Measurements from ENCODE around the gene OR2A1.
"Not testable (repeated sequence)": the region's sequence is repeated elsewhere in the genome, so short reads cannot be mapped to it uniquely, and the experiment has no call there.

OR2A1 gene, protein sequence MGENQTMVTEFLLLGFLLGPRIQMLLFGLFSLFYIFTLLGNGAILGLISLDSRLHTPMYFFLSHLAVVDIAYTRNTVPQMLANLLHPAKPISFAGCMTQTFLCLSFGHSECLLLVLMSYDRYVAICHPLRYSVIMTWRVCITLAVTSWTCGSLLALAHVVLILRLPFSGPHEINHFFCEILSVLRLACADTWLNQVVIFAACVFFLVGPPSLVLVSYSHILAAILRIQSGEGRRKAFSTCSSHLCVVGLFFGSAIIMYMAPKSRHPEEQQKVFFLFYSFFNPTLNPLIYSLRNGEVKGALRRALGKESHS

DNA sequence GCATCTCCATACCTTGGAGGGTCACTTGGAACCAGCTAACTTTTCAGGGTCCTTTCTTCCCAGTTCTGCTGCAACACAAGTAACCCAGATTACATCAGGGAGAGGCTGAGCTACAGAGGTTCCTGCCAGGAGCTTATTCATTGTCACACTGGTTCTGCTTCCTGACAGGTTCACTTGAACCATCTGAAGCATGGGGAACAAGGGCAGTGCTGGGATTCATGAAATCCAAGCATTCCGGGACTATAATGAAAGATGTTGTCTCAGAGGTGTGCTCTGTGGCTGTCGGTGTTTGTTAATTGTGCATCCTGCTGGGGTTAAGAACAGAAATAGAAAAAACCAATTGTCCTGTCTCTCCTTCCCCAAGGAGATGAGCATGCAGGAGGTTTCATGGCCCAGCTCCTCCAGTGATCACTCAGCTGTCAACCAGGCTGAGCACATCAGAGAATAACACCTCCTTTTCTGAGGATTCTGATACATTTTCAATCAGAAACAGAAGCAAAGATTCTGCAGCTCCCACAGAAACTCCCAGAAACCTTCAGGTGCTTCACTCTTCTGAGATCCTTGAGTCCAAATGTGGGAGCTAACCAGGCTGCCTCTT, at the start of gene OR2A1:
Gene OR2A1 (plus strand): TSS at position 548 of the 598 bp plus-strand sequence. CDS start 5,706 bp downstream, outside the sequence.
- not testable (repeated sequence) for DNase-seq (ENCODE audit: extremely low read depth in 1 of 2, low read depth in 1 of 2)

DNA sequence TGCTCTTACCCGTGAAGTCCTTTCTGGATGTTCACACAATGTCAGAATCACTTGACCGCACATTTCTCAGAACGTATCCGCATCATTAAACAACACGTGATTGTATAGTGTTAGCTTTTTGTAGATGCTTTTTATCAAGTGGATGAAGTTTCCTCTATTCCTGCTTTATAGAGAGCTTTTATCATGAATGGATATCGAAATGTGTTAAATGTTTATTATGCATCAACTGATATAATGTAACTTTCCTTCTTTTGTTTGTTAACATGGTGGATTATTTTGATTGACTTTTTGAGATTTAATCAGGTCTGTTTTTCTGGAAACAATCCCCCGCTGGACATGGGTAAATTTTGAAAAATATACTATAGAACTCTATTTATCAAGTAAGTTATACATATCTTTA, 47.5 kb upstream of the OR2A1 start, which contains the start of gene OR2A7:
Gene OR2A7 (minus strand): TSS at position 101 of the 400 bp plus-strand sequence. CDS start 5,164 bp downstream, outside the sequence.
- not testable (repeated sequence) for DNase-seq (ENCODE audit: extremely low read depth in 1 of 2, low read depth in 1 of 2)

DNA sequence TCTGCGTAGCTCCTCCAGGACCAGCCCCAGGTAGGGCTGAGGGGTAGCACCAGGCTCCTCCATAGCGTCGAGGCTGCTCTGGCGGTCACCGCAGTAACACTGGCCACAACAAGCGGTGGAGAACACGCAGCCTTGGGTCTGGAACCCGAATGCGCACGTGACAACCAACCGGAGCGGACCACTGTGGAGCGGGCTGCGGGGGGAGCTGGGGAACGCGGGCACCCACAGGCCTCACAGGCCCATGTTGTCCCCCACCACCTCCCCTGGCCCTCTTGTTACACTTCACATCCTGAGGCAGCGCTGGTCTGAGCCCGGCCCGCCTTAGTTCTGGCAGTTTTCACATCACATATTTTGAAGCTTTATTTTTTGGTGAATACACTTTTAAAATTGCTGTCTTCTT, 43.0 kb upstream of the OR2A1 start, which contains the start of gene CTAGE8:
Gene CTAGE8 (minus strand): TSS at position 101 of the 400 bp plus-strand sequence. CDS start 38 bp downstream, at position 63.
- not testable (repeated sequence) for DNase-seq (ENCODE audit: extremely low read depth in 1 of 2, low read depth in 1 of 2)

DNA sequence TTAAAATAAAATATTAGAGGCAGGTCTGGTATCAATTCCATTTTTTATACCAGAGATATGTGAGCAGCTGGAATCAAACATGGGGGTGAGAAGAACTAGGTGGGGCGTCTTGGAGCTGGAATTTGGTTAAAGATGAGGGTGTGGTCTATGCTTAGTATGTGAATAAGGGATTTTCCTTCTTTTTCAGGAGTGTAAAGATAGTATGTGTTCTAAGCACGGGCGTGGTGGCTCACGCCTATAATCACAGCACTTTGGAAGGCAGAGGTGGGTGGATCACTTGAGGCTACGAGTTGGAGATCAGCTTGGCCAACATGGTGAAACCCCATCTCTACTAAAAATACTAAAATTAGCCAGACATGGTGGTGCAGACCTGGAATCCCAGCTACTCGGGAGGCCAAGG, 36.9 kb upstream of the OR2A1 start:
- DNase-seq (ENCODE audit: extremely low read depth in 1 of 2, low read depth in 1 of 2) = not testable (repeated sequence)

DNA sequence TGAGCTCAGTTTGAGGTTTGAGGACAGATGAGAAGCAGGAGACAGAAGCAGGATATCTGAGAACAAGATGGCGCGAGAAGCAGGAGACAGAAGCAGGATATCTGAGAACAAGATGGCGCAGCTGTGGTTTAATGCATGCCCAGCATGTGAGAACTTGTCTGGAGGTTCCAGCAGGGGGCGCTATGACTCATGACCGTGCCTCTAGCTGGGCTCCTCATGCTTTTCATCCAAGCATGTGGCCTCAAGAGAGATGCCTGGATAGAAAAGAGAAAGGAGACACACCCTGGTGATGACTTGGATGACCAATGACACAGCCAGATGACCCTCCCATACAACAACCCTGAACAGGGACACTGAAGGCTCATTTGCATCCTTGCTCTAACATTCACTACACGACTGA, 32.2 kb upstream of the OR2A1 start:
- not testable (repeated sequence) for DNase-seq (ENCODE audit: extremely low read depth in 1 of 2, low read depth in 1 of 2)

DNA sequence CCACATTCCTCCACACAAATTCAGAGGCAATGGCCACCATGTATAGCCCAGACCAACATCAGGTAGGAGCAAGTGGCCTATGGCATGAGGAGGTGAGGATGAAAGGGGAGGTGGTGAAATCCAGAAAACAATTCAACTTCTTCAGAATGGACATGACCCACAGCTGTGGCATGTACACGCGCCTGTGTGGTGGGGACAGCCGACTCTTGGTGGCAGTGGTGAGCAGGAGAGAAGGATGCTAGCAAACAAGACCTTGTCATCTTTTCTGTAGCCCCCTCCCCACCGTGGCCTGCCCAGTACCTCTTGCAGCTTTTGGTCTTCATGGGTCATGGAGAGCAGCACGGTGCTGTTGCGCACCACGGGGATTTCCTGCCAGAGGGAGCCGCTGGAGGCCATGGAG, 30.2 kb upstream of the OR2A1 start:
- not testable (repeated sequence) for DNase-seq (ENCODE audit: extremely low read depth in 1 of 2, low read depth in 1 of 2)

DNA sequence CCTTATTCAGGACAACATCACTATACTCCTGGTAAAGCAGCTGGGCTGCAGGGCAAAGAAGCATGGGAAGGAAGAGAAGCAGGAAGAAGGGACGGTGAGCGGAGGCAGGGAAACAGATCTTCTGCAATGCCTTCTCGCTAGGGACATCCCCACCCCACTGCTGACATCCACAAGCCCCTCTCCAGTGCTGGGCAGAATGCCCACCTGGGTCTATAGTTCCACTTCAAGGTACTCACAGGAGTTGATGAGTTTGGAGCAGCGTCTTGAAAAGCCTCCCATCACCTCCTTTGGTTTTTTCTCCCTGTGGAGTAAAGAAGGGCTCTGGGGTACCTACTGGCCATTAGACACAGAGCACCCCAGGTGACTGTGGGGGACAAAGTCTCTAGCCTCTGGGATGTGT, 29.7 kb upstream of the OR2A1 start:
- DNase-seq (ENCODE audit: extremely low read depth in 1 of 2, low read depth in 1 of 2) = not testable (repeated sequence)

DNA sequence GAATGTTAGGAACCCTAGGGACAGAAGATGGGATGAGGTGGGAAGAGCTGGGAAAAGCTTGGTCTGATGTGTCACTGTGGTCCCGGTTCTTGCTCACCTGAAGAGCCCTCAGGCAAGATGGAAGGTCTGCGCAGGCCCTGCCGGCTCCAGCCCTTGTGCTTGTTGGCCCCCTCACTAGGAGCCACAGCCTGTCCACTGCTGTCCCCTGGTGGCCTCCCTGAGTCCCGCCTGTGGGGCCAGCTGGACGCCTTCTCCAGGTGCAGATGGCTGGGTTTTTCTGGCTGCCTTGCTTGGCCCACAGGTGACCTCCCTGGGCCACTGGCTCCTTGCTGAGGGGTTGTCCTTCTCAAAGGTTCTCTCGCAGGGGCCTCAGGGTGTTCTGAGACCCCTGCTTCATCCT, 28.5 kb upstream of the OR2A1 start:
- not testable (repeated sequence) for DNase-seq (ENCODE audit: extremely low read depth in 1 of 2, low read depth in 1 of 2)

DNA sequence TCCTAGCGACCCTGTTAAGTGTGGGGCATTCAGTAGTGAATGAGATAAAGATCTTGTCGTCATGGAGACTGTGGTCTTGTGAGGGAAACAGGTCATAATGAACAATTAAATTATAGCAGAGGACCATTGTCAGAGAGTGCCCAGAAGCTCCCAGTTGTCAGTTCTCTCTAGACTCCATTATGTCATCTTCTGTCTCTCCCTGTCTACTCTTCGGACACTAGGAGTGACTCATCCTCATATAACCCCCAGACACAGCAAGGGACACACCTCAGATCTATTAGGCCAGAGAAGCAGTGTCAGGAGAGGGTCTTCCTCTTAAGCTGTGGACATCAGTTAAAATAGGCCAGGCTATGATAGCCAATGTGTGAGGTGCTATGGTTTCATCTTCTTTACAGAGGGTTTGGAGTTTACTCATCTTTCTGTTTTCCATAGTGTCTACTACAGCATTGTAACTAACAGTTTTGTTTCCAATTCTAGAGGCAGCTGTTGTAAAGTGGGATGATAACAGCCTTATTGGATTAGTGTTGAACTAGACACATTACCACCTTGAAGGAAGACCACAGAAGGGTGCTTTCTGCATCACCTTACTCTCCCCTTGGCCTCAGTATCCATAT, 24.9 kb upstream of the OR2A1 start:
- DNase-seq (ENCODE audit: extremely low read depth in 1 of 2, low read depth in 1 of 2) = not testable (repeated sequence)

DNA sequence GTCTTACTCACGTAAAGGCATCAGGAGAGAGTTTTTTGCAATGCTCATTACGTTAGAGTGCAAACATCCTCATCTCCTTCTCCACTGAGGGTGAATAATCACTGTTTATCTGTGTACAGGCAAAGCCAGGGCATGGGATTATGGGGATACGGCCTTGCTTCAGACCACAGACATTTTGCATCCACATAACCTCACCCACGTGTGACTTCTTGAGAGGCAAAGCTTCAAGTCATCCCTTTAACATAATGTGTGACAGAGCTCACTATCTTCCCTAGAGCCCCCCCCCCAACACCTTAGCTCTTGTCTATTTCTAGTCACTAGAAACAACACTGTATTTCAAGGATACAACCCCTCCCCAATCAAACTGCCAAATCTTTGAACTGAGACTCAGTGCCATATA, 20.6 kb upstream of the OR2A1 start:
- DNase-seq (ENCODE audit: extremely low read depth in 1 of 2, low read depth in 1 of 2) = not testable (repeated sequence)

DNA sequence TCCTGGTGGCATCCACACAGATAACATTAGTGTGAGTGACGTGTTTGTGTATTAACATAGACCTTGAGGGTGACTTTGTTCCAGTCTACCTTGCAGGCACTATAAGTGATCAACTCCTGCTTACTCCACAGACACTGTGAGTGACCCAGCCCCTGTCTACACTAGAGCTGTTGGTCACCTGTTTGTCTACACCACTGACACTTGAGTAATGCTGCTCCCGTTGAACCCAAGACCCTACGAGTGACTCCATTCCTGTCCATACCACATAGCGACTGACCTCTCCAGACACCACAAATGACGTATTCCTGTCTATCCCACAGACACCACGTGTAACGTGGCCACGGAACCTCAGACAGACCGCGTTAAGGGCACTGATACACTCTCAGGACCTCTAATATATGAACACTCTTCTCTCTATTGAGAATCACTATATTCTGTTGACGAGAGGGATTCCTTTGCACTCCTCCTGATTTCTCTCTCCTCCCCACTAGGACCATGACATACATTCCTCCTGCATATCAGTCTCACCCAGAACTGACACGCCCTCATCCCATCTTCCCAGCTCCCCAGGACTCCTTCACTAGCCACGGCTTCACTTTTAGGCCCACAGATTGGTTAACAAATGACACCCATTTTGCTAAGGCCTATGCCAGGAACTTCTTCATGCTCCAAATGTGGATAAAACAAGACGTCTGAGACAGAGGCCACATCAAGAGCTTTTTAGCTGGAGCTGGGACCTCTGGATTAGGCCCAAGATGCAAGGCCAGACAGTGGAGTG, 19.6 kb upstream of the OR2A1 start:
- DNase-seq (ENCODE audit: extremely low read depth in 1 of 2, low read depth in 1 of 2) = not testable (repeated sequence)

DNA sequence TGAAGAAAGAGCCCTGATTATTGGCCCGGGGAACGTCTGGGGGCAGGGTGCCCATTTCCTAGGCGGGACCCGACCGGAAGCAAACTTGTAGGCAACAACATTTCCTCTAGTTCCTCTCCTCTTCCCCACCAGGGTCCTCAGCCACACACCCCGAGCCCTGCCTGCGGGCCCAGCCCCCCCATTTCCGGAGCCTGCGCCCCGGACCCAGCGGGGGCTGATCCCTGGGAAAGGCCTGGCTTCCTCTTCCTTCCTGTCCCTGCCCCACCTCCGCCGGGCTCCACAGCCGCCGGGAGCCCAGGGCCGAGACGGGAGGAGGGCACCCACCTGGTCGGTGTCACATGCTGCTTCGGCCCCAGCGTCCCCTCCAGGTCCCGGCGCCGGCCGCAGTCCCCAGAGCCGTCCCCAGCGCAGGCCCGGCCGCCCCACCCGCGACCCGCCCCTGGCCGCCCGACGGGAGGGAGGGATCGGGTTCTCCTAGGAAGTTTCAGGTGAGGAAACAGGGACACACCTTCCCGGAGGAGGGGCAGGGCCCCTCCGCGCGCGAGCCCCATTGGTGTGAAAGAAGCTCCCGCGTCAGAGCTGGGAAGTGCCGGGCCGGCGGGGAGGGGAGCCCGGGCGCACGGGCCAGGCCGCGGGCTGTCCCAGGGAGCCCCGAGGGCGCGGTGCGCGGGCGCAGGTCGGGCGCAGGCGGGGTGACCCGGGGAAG, 18.3 kb upstream of the OR2A1 start:
- DNase-seq (ENCODE audit: extremely low read depth in 1 of 2, low read depth in 1 of 2) = not testable (repeated sequence)

DNA sequence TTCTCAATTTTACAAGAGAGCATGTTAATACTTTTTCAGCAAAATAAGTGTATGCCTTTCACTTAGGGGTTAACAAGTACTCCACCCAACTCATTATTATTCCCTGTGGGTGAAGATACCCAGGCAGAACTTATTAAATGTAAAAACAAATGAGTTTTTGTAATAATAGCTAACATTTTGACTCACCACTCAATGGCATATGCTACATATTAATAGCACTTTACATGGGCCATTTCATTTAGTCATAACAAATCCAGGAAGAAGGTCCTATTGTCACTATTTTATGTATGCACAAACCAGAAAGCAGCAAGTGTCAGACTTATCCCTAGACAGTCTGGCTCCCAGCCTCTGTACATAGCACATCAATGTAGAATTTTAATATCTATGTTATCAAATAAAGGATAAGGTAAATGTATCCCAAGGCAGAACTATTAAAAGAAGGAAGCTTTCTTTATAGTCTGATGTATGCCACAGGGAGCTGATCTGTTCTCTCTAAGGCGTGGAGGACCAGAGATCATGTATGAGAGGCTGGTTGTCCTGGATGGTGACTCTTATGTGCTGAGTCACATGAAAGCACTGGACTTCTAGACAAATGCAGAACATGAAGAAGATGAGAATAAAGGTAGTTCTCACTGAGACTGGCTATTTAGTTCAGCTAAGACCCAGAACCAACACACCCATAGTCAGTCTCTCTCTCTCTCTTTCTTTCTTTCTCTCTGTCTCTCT, 9.5 kb upstream of the OR2A1 start:
- DNase-seq (ENCODE audit: extremely low read depth in 1 of 2, low read depth in 1 of 2) = not testable (repeated sequence)

DNA sequence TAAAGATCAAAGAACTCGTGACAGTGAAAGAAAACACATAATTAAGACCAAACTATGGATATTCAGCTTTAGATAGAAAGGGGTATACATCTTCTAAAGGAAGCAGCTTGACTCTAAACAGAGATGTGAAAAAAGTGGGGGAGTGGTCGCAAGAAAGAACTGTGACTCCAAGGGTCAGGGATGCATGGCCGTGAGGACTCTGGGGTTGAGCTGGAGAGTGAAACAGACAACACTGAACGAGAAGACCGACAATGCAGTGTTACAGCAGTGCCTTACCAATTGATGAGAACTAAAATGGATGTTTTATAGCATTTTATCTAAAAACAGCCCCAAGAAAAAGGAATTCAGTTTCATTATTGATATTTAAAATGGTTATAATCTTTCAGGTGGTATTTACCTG, 8.6 kb upstream of the OR2A1 start:
- not testable (repeated sequence) for DNase-seq (ENCODE audit: extremely low read depth in 1 of 2, low read depth in 1 of 2)

DNA sequence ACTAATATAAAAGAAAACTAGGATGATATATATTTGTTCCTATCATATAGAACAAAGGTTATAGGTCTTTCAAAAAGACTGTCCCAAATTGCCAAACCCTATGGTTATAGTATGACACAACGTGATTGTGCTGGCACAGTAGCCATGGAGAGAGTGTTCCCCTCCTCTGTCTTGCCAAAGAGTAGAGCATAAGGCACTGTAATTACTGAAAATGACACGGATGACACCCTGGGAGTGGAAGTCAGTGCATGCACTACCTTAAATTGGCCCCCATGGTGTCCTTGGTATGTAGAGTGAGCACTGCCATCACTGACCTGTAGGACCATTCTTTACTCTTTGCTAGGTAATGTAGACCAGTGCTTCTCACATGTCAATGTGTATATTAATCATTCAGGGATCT, 7.1 kb upstream of the OR2A1 start:
- not testable (repeated sequence) for DNase-seq (ENCODE audit: extremely low read depth in 1 of 2, low read depth in 1 of 2)

DNA sequence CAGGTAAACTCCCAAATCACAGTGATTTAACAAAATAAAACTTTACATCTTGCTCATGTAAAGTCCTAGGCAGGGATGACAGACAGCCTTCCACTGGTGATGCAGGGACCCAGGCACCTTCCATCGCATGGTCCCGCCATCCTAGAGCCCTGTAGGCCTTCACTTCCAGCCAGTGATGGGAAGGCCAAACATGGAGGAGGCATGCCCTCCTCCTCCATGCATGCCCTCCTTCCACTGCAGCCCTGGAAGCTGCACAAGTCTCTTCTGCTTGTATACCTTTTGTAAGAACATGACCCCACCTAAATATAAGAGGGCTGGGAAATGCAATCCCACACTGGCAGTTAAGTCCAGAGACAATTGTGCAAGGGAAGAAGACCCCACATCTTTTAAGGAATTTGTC, 2.5 kb upstream of the OR2A1 start:
- DNase-seq (ENCODE audit: extremely low read depth in 1 of 2, low read depth in 1 of 2) = not testable (repeated sequence)

DNA sequence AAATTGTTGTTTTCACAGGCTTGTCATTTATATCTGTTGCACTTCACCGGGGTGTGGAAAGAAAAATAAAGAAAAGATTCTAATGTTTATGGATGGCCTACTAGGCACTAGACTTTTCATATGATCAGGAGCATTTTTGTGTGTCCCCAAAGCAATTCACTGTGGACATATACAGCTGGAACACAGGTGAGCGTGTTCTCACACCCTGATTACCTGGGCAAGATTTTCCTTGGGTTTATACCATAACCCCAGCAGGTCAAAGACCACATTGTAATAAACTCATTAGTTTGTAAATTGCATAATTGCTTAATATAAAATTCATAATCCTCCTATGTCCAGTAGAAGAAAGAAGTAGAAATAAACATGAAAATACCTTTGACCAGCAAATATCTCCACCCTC, 1.0 kb upstream of the OR2A1 start:
- not testable (repeated sequence) for DNase-seq (ENCODE audit: extremely low read depth in 1 of 2, low read depth in 1 of 2)

DNA sequence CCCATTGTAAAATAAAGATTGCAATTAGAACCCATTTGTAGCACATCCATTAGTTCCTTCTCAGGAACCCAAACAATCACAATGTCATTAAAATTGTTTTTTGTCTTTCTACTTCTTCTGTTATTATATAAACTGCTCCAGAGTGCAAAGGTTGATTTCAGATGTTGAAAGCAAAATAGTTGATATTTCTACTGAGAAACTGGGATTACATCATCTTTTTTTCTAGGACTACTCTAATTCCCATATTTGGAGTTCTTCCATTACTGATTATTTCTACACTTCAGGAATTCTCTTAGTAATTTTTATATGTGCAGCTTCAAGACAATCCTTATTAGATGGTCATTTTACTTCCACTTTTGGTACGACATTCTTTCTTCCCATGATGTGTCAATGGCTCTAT, 5.3 kb downstream of the OR2A1 start:
- not testable (repeated sequence) for DNase-seq (ENCODE audit: extremely low read depth in 1 of 2, low read depth in 1 of 2)

DNA sequence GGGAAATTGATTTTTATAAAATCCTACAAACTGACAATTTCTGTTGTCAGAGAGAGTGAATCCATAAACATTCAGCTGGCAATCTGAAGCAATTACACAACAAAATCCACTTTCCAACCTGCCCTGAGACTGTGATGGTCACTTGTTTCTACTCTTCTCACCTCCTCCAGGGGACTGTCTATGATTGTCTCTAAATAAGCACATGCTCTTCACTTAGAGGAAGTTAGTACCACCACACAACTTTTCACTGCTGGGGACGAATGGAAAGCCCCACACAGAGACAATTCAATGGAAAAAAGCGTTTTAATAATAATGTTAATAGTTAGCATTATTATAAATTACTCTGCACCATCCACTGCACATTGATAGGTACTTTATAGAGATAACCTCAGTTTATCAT, 7.3 kb downstream of the OR2A1 start:
- not testable (repeated sequence) for DNase-seq (ENCODE audit: extremely low read depth in 1 of 2, low read depth in 1 of 2)

Data from activated CD8-positive, alpha-beta memory T cell treated with anti-CD3 and anti-CD28 coated beads for 1 hour (primary cell).